Mammary epithelial cell (primary cell): ENCODE results near the gene TMEM135.

Experiments
- CTCF ChIP-seq, 2 donors: IDR thresholded peaks in 1 of 2; conservative IDR thresholded peaks in 1 of 2; 2 replicates each; pipeline ENCODE4 v1.5.1; 2011 to 2012; ENCODE audit warnings: inconsistent platforms in 2 of 2, low read length in 2 of 2, mild to moderate bottlenecking in 2 of 2, control low read depth in 1 of 2, low read depth in 1 of 2; ENCODE audit not compliant: insufficient read depth in 1 of 2; ENCODE audit errors: extremely low read depth in 1 of 2
- EZH2 ChIP-seq: IDR thresholded peaks from 2 replicates; pipeline ENCODE4 v1.6.1; 2012; ENCODE audit warnings: low read length, inconsistent platforms, borderline replicate concordance

GRCh38 chr11:87198266-87198881, 160.6 kb downstream of the TMEM135 start:
- TF ChIP-seq CTCF (conservative IDR thresholded peaks at IDR 0.05 in 1 of 2, IDR thresholded peaks at IDR 0.05 in 1 of 2; ENCODE audit: extremely low read depth in 1 of 2, insufficient read depth in 1 of 2, low read depth in 1 of 2, low read length in 2 of 2): no peak
- no peak for TF ChIP-seq EZH2
